Neural progenitor cell (in vitro differentiated cells): ENCODE data around the gene NDUFB6. TPM values are rescaled to one million over a fixed set of nuclear protein-coding genes. Genes with fewer than 3 reads are reported as not detected.

Source experiments
- DNase-seq: peaks from one replicate; pipeline ENCODE4 v3.0.0-alpha.2; 2016; ENCODE audit warnings: low spot score
- H2AFZ ChIP-seq: fragments of 200-600 bp; sonication (generic); replicated peaks from 2 replicates; pipeline ENCODE4 v1.6.1; 2016; ENCODE audit warnings: antibody characterized with exemption
- H3F3A ChIP-seq: fragments of 200-600 bp; sonication (generic); 2 replicates; pipeline ENCODE4 v1.6.1; 2016; ENCODE audit warnings: antibody characterized with exemption, low read depth
- H3K27ac ChIP-seq: fragments of 200-600 bp; sonication (generic); 2 replicates; pipeline ENCODE4 v1.5.1; 2016; ENCODE audit warnings: mild to moderate bottlenecking
- H3K27me3 ChIP-seq: fragments of 200-600 bp; sonication (generic); 2 replicates; pipeline ENCODE4 v1.6.1; 2016; ENCODE audit warnings: mild to moderate bottlenecking, moderate library complexity
- H3K36me3 ChIP-seq: fragments of 200-600 bp; sonication (generic); 2 replicates; pipeline ENCODE4 v1.5.1; 2016
- H3K4me1 ChIP-seq: fragments of 200-600 bp; sonication (generic); 2 replicates; pipeline ENCODE4 v1.6.1; 2016; ENCODE audit warnings: mixed run types
- H3K4me2 ChIP-seq: fragments of 200-600 bp; sonication (generic); 2 replicates; pipeline ENCODE4 v1.6.1; 2016
- H3K4me3 ChIP-seq: fragments of 200-600 bp; sonication (generic); 2 replicates; pipeline ENCODE4 v1.5.1; 2016
- H3K79me2 ChIP-seq: fragments of 200-600 bp; sonication (generic); 2 replicates; pipeline ENCODE4 v1.6.1; 2016; ENCODE audit warnings: low read depth
- H3K9ac ChIP-seq: fragments of 200-600 bp; sonication (generic); 2 replicates; pipeline ENCODE4 v1.6.1; 2016
- H3K9me3 ChIP-seq: fragments of 200-600 bp; sonication (generic); 2 replicates; pipeline ENCODE4 v1.5.1; 2016; ENCODE audit warnings: low read depth
- H4K20me1 ChIP-seq: fragments of 200-600 bp; sonication (generic); 2 replicates; pipeline ENCODE4 v1.6.1; 2016; ENCODE audit warnings: low read depth
- H3K27ac Mint-ChIP-seq: 3 replicates; pipeline ENCODE4 v1.8.0; 2021; ENCODE audit warnings: mixed read lengths
- H3K27me3 Mint-ChIP-seq: 2 replicates; pipeline ENCODE4 v1.8.0; 2022; ENCODE audit warnings: low read depth, mild to moderate bottlenecking, inconsistent platforms, moderate library complexity, mixed read lengths; ENCODE audit not compliant: insufficient read depth
- H3K36me3 Mint-ChIP-seq: 3 replicates; pipeline ENCODE4 v1.8.0; 2021; ENCODE audit warnings: mixed read lengths
- H3K4me1 Mint-ChIP-seq: 3 replicates; pipeline ENCODE4 v1.8.0; 2021; ENCODE audit warnings: mixed read lengths
- H3K4me3 Mint-ChIP-seq: 3 replicates; pipeline ENCODE4 v1.8.0; 2021; ENCODE audit warnings: mild to moderate bottlenecking, moderate library complexity, mixed read lengths
- H3K9me3 Mint-ChIP-seq: 3 replicates; pipeline ENCODE4 v1.8.0; 2020; ENCODE audit warnings: mixed read lengths
- EZH2 ChIP-seq: fragments of 200-600 bp; sonication (generic); IDR thresholded peaks from 2 replicates; pipeline ENCODE4 v1.6.1; 2017; ENCODE audit warnings: antibody characterized with exemption, mild to moderate bottlenecking, moderate library complexity
- EZH2phosphoT487 ChIP-seq: fragments of 200-600 bp; sonication (generic); IDR thresholded peaks from 2 replicates; pipeline ENCODE4 v1.6.1; 2017; ENCODE audit warnings: antibody characterized with exemption
- total RNA-seq: library from RNA; depleted of rRNA; stranded (reverse); fragments of >200 nt; gene quantifications from 2 replicates; pipeline ENCODE4 v1.2.3, GENCODE V29; 2015; ENCODE audit warnings: low replicate concordance
- TF ChIP-seq, protein P1 (sequence below): fragments of 200-600 bp; sonication (generic); IDR thresholded peaks from 2 replicates; pipeline ENCODE4 v1.5.1; 2017; ENCODE audit warnings: antibody characterized with exemption, mild to moderate bottlenecking

NDUFB6 gene
- total RNA-seq, 1 donor from 2014 or later, result 64.9 TPM

DNA sequence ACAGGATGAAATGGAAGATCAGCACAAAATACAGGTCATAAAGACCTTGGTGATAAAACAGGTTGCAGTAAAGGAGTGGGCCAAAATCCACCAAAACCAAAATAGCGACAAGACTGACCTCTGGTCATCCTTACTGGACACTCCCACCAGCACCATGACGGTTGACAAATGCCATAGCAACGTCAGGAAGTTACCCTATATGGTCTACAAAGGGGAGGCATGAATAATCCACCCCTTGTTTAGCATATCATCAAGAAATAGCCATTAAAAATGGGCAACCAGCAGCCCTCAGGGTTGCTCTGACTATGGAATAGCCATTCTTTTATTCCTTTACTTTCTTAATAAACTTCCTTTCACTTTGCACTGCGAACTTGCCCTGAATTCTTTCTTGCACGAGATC, 6.0 kb upstream of the NDUFB6 start:
- Histone ChIP-seq H3K4me1 (no peaks in the 10 kb centered on the region), H3K9me3 (no peaks in the 10 kb centered on the region), H3K4me2 (no peak overlapping the region), H3F3A (peaks cover 1% of the 10 kb centered on the region), H3K27me3 (no peaks in the 10 kb centered on the region), H3K27ac (no peak overlapping the region), H3K36me3 (no peaks in the 10 kb centered on the region), H4K20me1 (no peaks in the 10 kb centered on the region), H3K79me2 (no peaks in the 10 kb centered on the region), H3K4me3 (no peak overlapping the region), H2AFZ (no peak overlapping the region), H3K9ac (no peak overlapping the region)
- Mint-ChIP-seq H3K9me3 (no peaks in the 10 kb centered on the region), H3K4me3 (no peak overlapping the region), H3K36me3 (no peaks in the 10 kb centered on the region), H3K27ac (no peak overlapping the region), H3K27me3 (peaks cover 7% of the 10 kb centered on the region), H3K4me1 (no peaks in the 10 kb centered on the region)
- DNase-seq, result no peak
- TF ChIP-seq, protein P1, sequence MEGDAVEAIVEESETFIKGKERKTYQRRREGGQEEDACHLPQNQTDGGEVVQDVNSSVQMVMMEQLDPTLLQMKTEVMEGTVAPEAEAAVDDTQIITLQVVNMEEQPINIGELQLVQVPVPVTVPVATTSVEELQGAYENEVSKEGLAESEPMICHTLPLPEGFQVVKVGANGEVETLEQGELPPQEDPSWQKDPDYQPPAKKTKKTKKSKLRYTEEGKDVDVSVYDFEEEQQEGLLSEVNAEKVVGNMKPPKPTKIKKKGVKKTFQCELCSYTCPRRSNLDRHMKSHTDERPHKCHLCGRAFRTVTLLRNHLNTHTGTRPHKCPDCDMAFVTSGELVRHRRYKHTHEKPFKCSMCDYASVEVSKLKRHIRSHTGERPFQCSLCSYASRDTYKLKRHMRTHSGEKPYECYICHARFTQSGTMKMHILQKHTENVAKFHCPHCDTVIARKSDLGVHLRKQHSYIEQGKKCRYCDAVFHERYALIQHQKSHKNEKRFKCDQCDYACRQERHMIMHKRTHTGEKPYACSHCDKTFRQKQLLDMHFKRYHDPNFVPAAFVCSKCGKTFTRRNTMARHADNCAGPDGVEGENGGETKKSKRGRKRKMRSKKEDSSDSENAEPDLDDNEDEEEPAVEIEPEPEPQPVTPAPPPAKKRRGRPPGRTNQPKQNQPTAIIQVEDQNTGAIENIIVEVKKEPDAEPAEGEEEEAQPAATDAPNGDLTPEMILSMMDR, result no peak

DNA sequence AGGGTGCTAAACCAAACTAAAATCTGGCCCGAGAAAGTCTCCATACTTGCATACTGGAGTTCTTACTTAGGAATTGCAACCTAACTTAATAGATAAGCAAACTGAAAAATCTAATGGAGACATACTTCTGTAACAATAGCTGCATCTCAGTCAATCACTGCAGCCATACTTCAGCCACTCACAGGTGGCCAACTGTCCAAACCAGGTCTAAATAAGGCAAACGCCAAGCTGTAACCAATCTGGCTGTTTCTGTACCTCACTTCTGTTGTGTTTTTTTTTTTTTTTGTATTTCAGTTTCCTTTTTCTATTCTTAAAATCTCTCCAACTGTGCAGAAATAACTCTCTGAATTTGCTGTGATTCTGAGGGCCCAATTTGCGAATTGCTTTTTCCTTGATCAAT, 4.4 kb upstream of the NDUFB6 start:
- Mint-ChIP-seq H3K27ac (no peak overlapping the region), H3K9me3 (no peaks in the 10 kb centered on the region), H3K27me3 (peaks cover 8% of the 10 kb centered on the region), H3K36me3 (no peaks in the 10 kb centered on the region), H3K4me1 (peaks cover 8% of the 10 kb centered on the region), H3K4me3 (no peak overlapping the region)
- peaks cover 13% of the 10 kb centered on the region for H3F3A ChIP-seq
- TF ChIP-seq, protein P1, result no peak
- TF ChIP-seq EZH2, result no peak
- no peak for DNase-seq
- no peak overlapping the region for H3K9ac ChIP-seq
- H3K4me3 ChIP-seq, result no peak overlapping the region
- H3K4me2 ChIP-seq, result no peak overlapping the region
- peaks cover 3% of the 10 kb centered on the region for H4K20me1 ChIP-seq
- H3K79me2 ChIP-seq, result peaks cover 5% of the 10 kb centered on the region
- H3K9me3 ChIP-seq, result no peaks in the 10 kb centered on the region
- H3K4me1 ChIP-seq, result peaks cover 5% of the 10 kb centered on the region
- H3K27ac ChIP-seq, result no peak overlapping the region
- no peaks in the 10 kb centered on the region for H3K36me3 ChIP-seq
- no peaks in the 10 kb centered on the region for H3K27me3 ChIP-seq
- no peak overlapping the region for H2AFZ ChIP-seq

DNA sequence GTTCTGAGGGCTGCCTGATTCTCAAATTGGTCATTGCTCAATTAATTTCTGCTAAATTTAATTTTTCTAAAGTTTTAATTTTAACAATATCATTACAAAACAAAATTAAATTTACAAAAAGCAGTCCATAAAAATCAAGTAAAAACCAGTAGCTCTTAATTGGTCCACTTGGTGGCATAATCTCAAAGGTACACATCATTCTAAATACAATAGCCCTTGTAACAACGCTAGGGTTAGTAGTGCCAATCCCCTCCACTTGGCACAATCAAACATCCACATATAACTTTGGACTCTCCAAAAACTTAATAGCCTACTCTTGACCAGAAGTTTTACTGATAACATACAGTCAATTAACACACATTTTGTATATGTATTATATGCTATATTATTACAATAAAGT, 1.9 kb upstream of the NDUFB6 start:
- Histone ChIP-seq H3K4me2 (no peak overlapping the region), H3K4me1 (peaks cover 18% of the 10 kb centered on the region), H3K27me3 (no peaks in the 10 kb centered on the region), H2AFZ (no peak overlapping the region), H3K27ac (no peak overlapping the region), H3K4me3 (no peak overlapping the region), H3K9me3 (no peaks in the 10 kb centered on the region), H3K9ac (no peak overlapping the region), H3K36me3 (no peaks in the 10 kb centered on the region), H4K20me1 (peaks cover 18% of the 10 kb centered on the region), H3K79me2 (peaks cover 30% of the 10 kb centered on the region), H3F3A (peaks cover 13% of the 10 kb centered on the region)
- Mint-ChIP-seq H3K27me3 (peaks cover 10% of the 10 kb centered on the region), H3K9me3 (no peaks in the 10 kb centered on the region), H3K4me1 (peaks cover 18% of the 10 kb centered on the region), H3K4me3 (no peak overlapping the region), H3K27ac (no peak overlapping the region), H3K36me3 (peaks cover 3% of the 10 kb centered on the region)
- no peak for DNase-seq
- TF ChIP-seq, protein P1, result no peak
- TF ChIP-seq EZH2, result no peak
- TF ChIP-seq EZH2phosphoT487, result no peak
